ENCODE data around the gene MESP1. TPM values are rescaled to one million over a fixed set of nuclear protein-coding genes. Genes with fewer than 3 reads are reported as not detected.

The MESP1 gene
- total RNA-seq, 1 experiment from 2014 or later: 6.4 TPM

DNA sequence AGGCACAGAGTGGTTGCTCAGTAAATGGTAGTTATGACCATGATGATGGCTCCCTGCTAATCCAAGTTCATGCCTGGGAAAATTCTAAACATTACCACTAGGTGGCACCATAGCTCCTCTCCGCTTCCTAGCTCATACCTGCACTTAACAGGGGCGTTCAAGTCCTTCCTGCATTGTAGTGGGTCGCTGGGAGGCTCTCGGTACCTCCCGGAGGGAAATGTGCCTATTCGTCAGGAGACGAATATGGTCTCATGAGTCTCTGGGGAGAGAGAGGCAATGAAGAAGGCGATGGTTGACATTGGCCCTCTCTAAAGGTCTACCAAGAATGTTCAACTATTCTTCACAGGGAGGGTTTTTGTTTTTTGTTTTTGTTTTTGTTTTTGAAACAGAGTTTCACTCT, 10.9 kb downstream of the MESP1 start:
- no TSS peak for BruUV-seq (replicated peaks)
- Histone ChIP-seq H3K4me3 (ENCODE audit: low read depth in 2 of 2, low read length in 2 of 2) (no peak overlapping the region; a peak in 1 of 4 replicates), H3K27me3 (ENCODE audit: control insufficient read depth, insufficient read depth, low read length) (no peaks in the 10 kb centered on the region), H3K36me3 (ENCODE audit: control insufficient read depth, insufficient read depth, low read length) (no peaks in the 10 kb centered on the region), H3K27ac (ENCODE audit: low read length) (no peak overlapping the region), H3K9me3 (ENCODE audit: control insufficient read depth, insufficient read depth, low read depth, low read length) (no peaks in the 10 kb centered on the region), H3K4me1 (ENCODE audit: control insufficient read depth, insufficient read depth, low read length) (no peaks in the 10 kb centered on the region)
- DNase-seq (ENCODE audit: low read depth, low spot score) (peak; percentile 72), ATAC-seq (peak; percentile 96)
- ChIA-PET CTCF (interaction anchor here (0.6 to 1.6 kb wide), 8 partner anchors 12 to 148 kb away, joined by 3 to 24 read pairs (median 5); no protein-coding TSS in a partner anchor), POLR2A (interaction anchor here (0.6 kb wide), 1 partner anchor 143 kb away, joined by 3 read pairs; no protein-coding TSS in a partner anchor)
- in situ Hi-C loops (cut with HindIII; ENCODE audit: low pct_unique_long_range_greater_than_20kb, low sequenced_read_pairs): no loop called here
- intact Hi-C loops (cut with micrococcal nuclease; ENCODE audit: unreplicated experiment): loop anchor here (5.0 to 10.0 kb wide), 2 partner anchors 152 to 335 kb away; partner anchors contain the start of gene AP3S2
- TF ChIP-seq CTCF (IDR thresholded peaks at IDR 0.05) (peak; percentile 94), SIN3A (IDR thresholded peaks at IDR 0.05; ENCODE audit: borderline replicate concordance, insufficient read depth, low read depth, low read length) (no peak)

GRCh38 chr15:89735773-89736172, 15.3 kb downstream of the MESP1 start:
- Histone ChIP-seq H3K36me3 (ENCODE audit: control insufficient read depth, insufficient read depth, low read length) (no peaks in the 10 kb centered on the region), H3K4me1 (ENCODE audit: control insufficient read depth, insufficient read depth, low read length) (no peaks in the 10 kb centered on the region), H3K27ac (ENCODE audit: low read length) (no peak overlapping the region), H3K4me3 (ENCODE audit: low read depth in 2 of 2, low read length in 2 of 2) (no peak overlapping the region), H3K27me3 (ENCODE audit: control insufficient read depth, insufficient read depth, low read length) (no peaks in the 10 kb centered on the region), H3K9me3 (ENCODE audit: control insufficient read depth, insufficient read depth, low read depth, low read length) (no peaks in the 10 kb centered on the region)
- intact Hi-C loops (cut with micrococcal nuclease; ENCODE audit: unreplicated experiment): no loop called here
- ATAC-seq (no peak), DNase-seq (ENCODE audit: low read depth, low spot score) (no peak)
- CTCF ChIA-PET: no interaction called here
- BruUV-seq (replicated peaks): no TSS peak
- POLR2A ChIA-PET: no interaction called here
- TF ChIP-seq CTCF (IDR thresholded peaks at IDR 0.05) (no peak), SIN3A (IDR thresholded peaks at IDR 0.05; ENCODE audit: borderline replicate concordance, insufficient read depth, low read depth, low read length) (no peak), POLR2AphosphoS5 (IDR thresholded peaks at IDR 0.05; ENCODE audit: low read depth, low read length) (no peak), TCF7L2 (IDR thresholded peaks at IDR 0.05; ENCODE audit: low read depth, low read length) (no peak)
- TF ChIP-seq, protein P1, sequence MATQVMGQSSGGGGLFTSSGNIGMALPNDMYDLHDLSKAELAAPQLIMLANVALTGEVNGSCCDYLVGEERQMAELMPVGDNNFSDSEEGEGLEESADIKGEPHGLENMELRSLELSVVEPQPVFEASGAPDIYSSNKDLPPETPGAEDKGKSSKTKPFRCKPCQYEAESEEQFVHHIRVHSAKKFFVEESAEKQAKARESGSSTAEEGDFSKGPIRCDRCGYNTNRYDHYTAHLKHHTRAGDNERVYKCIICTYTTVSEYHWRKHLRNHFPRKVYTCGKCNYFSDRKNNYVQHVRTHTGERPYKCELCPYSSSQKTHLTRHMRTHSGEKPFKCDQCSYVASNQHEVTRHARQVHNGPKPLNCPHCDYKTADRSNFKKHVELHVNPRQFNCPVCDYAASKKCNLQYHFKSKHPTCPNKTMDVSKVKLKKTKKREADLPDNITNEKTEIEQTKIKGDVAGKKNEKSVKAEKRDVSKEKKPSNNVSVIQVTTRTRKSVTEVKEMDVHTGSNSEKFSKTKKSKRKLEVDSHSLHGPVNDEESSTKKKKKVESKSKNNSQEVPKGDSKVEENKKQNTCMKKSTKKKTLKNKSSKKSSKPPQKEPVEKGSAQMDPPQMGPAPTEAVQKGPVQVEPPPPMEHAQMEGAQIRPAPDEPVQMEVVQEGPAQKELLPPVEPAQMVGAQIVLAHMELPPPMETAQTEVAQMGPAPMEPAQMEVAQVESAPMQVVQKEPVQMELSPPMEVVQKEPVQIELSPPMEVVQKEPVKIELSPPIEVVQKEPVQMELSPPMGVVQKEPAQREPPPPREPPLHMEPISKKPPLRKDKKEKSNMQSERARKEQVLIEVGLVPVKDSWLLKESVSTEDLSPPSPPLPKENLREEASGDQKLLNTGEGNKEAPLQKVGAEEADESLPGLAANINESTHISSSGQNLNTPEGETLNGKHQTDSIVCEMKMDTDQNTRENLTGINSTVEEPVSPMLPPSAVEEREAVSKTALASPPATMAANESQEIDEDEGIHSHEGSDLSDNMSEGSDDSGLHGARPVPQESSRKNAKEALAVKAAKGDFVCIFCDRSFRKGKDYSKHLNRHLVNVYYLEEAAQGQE (IDR thresholded peaks at IDR 0.05; ENCODE audit: insufficient read depth in 1 of 2, low read depth in 2 of 2, low read length in 1 of 2): no peak
- in situ Hi-C loops (cut with HindIII; ENCODE audit: low pct_unique_long_range_greater_than_20kb, low sequenced_read_pairs): no loop called here
